Bronchus fibroblast of lung (primary cell): ENCODE results near the gene TEX54. TPM values are rescaled to one million over a fixed set of nuclear protein-coding genes. Genes with fewer than 3 reads are reported as not detected.

ENCODE experiments used
- total RNA-seq: library from RNA; depleted of rRNA; stranded (reverse); fragments of >200 nt; gene quantifications from 2 replicates; pipeline ENCODE4 v1.2.3, GENCODE V29; 2015

TEX54 gene
- not detected in 2 replicates for total RNA-seq

GRCh38 chr11:62832336-62833234 lies at the start of gene TEX54:
TEX54 (minus strand) TSS chr11:62832841.

GRCh38 chr11:62880803-62881578 lies 48.4 kb upstream of the TEX54 start, which contains the start of gene SLC3A2:
SLC3A2 (plus strand) TSS chr11:62880896; CDS start chr11:62881024, 128 bp downstream.

GRCh38 chr11:62839050-62839945 lies 6.7 kb upstream of the TEX54 start, which contains the start of gene WDR74:
WDR74 (minus strand) TSS chr11:62839590; CDS start chr11:62839570, 20 bp downstream.

DNA sequence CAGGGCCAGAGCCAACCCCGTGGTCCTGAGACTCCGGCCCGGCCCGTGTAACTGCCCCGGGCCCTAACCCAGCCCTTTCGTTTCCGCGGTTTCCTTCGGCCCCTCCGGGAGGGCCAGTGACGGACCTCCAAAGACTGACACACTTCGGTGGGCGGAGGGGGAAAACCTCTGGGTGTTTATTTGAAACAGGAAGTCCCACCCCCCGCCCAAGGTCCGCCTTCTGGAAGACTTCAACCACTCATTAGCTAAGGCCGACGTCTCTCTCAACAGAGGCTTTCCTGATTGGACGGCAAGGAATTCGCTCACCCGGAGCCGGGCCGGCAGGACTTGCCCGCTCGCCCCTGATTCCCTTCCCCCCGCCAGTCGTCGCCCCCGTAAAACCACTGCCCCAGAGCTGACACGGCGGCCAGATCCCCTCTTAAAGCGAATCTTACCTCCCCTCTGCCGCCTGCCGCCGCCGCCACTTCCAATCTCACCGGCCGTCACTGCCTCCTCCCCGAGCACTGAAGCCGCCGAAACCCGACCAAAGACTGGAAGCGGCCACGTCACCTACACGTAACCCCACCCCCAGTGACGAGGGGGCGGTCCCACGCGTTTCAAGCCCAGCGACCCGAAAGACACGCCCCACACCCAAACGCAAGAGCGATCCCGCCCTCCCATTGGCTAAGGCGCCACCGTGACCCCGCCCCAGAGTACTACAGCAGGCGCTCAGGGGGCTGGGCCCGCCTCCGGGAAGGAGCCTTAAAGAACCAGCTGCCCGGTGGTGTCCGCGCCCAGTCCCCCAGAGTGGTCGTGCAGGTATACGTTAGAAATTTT lies 913 bp downstream of the TEX54 start, which contains the start of gene STX5:
STX5 (minus strand) TSS at position 532 of the 816 bp plus-strand sequence. CDS start 808 bp downstream, outside the sequence.

GRCh38 chr11:62805076-62805892 lies 27.4 kb downstream of the TEX54 start, which contains the start of gene NXF1:
NXF1 (minus strand) TSS chr11:62805440; CDS start chr11:62805356, 84 bp downstream.

GRCh38 chr11:62791501-62792201 lies 41.0 kb downstream of the TEX54 start, which contains the start of gene TMEM223:
TMEM223 (minus strand) TSS chr11:62792006; CDS start chr11:62791994, 12 bp downstream.

GRCh38 chr11:62787005-62787759 lies 45.5 kb downstream of the TEX54 start, which contains the start of gene TMEM179B:
TMEM179B (plus strand) TSS chr11:62787402; CDS start chr11:62787432, 30 bp downstream.

Other genes starting within 250 kb of the TEX54 start
- 8.2 and 9.8 TPM in 2 replicates for gene TUT1, start 241.3 kb downstream of the TEX54 start, total RNA-seq
- gene MTA2, start 231.0 kb downstream of the TEX54 start, total RNA-seq = 107 and 108 TPM in 2 replicates
- gene EML3, start 220.1 kb downstream of the TEX54 start, total RNA-seq = 15.3 and 21.4 TPM in 2 replicates
- 1.9 and 4.7 TPM in 2 replicates for gene ROM1, start 219.6 kb downstream of the TEX54 start, total RNA-seq
- 41.5 and 45.9 TPM in 2 replicates for gene B3GAT3, start 210.9 kb downstream of the TEX54 start, total RNA-seq
- 203 and 209 TPM in 2 replicates for gene GANAB, start 186.2 kb downstream of the TEX54 start, total RNA-seq
- gene INTS5, start 179.5 kb downstream of the TEX54 start, total RNA-seq = 21.4 and 22.7 TPM in 2 replicates
- 128 and 158 TPM in 2 replicates for gene C11orf98, start 167.6 kb downstream of the TEX54 start, total RNA-seq
- 12.2 and 13.8 TPM in 2 replicates for gene CSKMT, start 167.5 kb downstream of the TEX54 start, total RNA-seq
- 12.1 and 14.3 TPM in 2 replicates for gene UQCC3, start 161.2 kb downstream of the TEX54 start, total RNA-seq
- gene LBHD1, start 160.6 kb downstream of the TEX54 start, total RNA-seq = 4.9 and 9.1 TPM in 2 replicates
- 126 and 148 TPM in 2 replicates for gene UBXN1, start 153.8 kb downstream of the TEX54 start, total RNA-seq
- gene LRRN4CL, start 143.3 kb downstream of the TEX54 start, total RNA-seq = 10.0 and 10.9 TPM in 2 replicates
- 55.0 and 63.4 TPM in 2 replicates for gene BSCL2, start 125.4 kb downstream of the TEX54 start, total RNA-seq
- gene GNG3, start 125.2 kb downstream of the TEX54 start, total RNA-seq = not detected in 2 replicates
- 6.1 and 7.0 TPM in 2 replicates for gene HNRNPUL2, start 105.4 kb downstream of the TEX54 start, total RNA-seq
- gene TTC9C, start 104.4 kb downstream of the TEX54 start, total RNA-seq = 29.6 and 35.1 TPM in 2 replicates
- gene ZBTB3, start 78.7 kb downstream of the TEX54 start, total RNA-seq = 9.4 and 10.7 TPM in 2 replicates
- gene POLR2G, start 71.3 kb downstream of the TEX54 start, total RNA-seq = 157 and 185 TPM in 2 replicates
- gene TAF6L, start 61.4 kb downstream of the TEX54 start, total RNA-seq = 17.7 and 22.0 TPM in 2 replicates
- 57.7 and 59.3 TPM in 2 replicates for gene TMEM179B, start 45.4 kb downstream of the TEX54 start, total RNA-seq
- gene TMEM223, start 40.8 kb downstream of the TEX54 start, total RNA-seq = 40.3 and 41.2 TPM in 2 replicates
- gene NXF1, start 27.4 kb downstream of the TEX54 start, total RNA-seq = 20.5 and 26.0 TPM in 2 replicates
- gene STX5, start 790 bp downstream of the TEX54 start, total RNA-seq = 43.2 and 45.8 TPM in 2 replicates
- gene WDR74, start 6.7 kb upstream of the TEX54 start, total RNA-seq = 47.9 and 56.0 TPM in 2 replicates
- gene SLC3A2, start 48.1 kb upstream of the TEX54 start, total RNA-seq = 168 and 174 TPM in 2 replicates
- gene CHRM1, start 88.5 kb upstream of the TEX54 start, total RNA-seq = not detected in 2 replicates
- gene SLC22A6, start 152.1 kb upstream of the TEX54 start, total RNA-seq = not detected in 2 replicates
- gene SLC22A8, start 183.0 kb upstream of the TEX54 start, total RNA-seq = not detected in 2 replicates